ENCODE results near the gene APBA2. TPM values are rescaled to one million over a fixed set of nuclear protein-coding genes. Genes with fewer than 3 reads are reported as not detected.
"Not testable (repeated sequence)": the region's sequence is repeated elsewhere in the genome, so short reads cannot be mapped to it uniquely, and the experiment has no call there.

The APBA2 gene
- total RNA-seq, 4 donors from 2014 or later = 1.6 to 8.2 (median 2.5) TPM

GRCh38 chr15:28888302-28888894 lies 2.6 kb downstream of the APBA2 start:
- in situ Hi-C loops (cut with MboI; ENCODE audit: low pct_ligation_motif_present in 1 of 4, low pct_unique_long_range_greater_than_20kb in 1 of 4, low sequenced_read_pairs in 3 of 4) = no loop called here
- 90 to 94% methylated on average over 2 to 18 of the region's 18 CpGs for WGBS, 2 donors (ENCODE audit: low coverage in 1 of 2)
- intact Hi-C loops (cut with DNase I; ENCODE audit: low total_unique reads) = no loop called here

GRCh38 chr15:28888900-28889299 lies 3.1 kb downstream of the APBA2 start:
- Histone ChIP-seq H3K27ac (no peak overlapping the region), H3K4me3 (no peak overlapping the region), H3K36me3 (no peaks in the 10 kb centered on the region), H3K27me3 (peaks cover 37% of the 10 kb centered on the region), H3K4me1 (peaks cover 0 to 12% (median 5%) of the 10 kb centered on the region in 4 donors), H3K9me3 (no peaks in the 10 kb centered on the region)
- in situ Hi-C loops (cut with MboI; ENCODE audit: low pct_ligation_motif_present in 1 of 4, low pct_unique_long_range_greater_than_20kb in 1 of 4, low sequenced_read_pairs in 3 of 4) = no loop called here
- TF ChIP-seq POLR2AphosphoS5 (IDR thresholded peaks at IDR 0.05) (no peak), CTCF (IDR thresholded peaks at IDR 0.05) (no peak), POLR2A (IDR thresholded peaks at IDR 0.05) (no peak), EP300 (IDR thresholded peaks at IDR 0.05; ENCODE audit: low read depth) (no peak)
- WGBS, 2 donors (ENCODE audit: low coverage in 1 of 2) = 85 to 100% methylated on average over 2 to 10 of the region's 10 CpGs
- DNase-seq = no peak
- intact Hi-C loops (cut with DNase I; ENCODE audit: low total_unique reads) = no loop called here

More at GRCh38 chr15:28888302-28888894, 2.6 kb downstream of the APBA2 start:
- DNase-seq = no peak
- no peaks in the 10 kb centered on the region for H3K36me3 ChIP-seq
- peaks cover 37% of the 10 kb centered on the region for H3K27me3 ChIP-seq
- H3K4me3 ChIP-seq = no peak overlapping the region
- no peak overlapping the region for H3K27ac ChIP-seq
- no peak for TF ChIP-seq EP300 (IDR thresholded peaks at IDR 0.05; ENCODE audit: low read depth)
- no peak for TF ChIP-seq CTCF (IDR thresholded peaks at IDR 0.05)
- TF ChIP-seq POLR2A (IDR thresholded peaks at IDR 0.05) = no peak
- TF ChIP-seq POLR2AphosphoS5 (IDR thresholded peaks at IDR 0.05) = no peak
- no peaks in the 10 kb centered on the region for H3K9me3 ChIP-seq
- H3K4me1 ChIP-seq = peaks cover 0 to 12% (median 5%) of the 10 kb centered on the region in 4 donors

GRCh38 chr15:28889346-28889745 lies 3.6 kb downstream of the APBA2 start:
- TF ChIP-seq EP300 (IDR thresholded peaks at IDR 0.05; ENCODE audit: low read depth) (no peak), CTCF (IDR thresholded peaks at IDR 0.05) (no peak)
- Histone ChIP-seq H3K9me3 (no peaks in the 10 kb centered on the region), H3K36me3 (no peaks in the 10 kb centered on the region), H3K27ac (no peak overlapping the region), H3K27me3 (peaks cover 34% of the 10 kb centered on the region), H3K4me3 (no peak overlapping the region), H3K4me1 (peaks cover 0 to 12% (median 5%) of the 10 kb centered on the region in 4 donors)
- DNase-seq = no peak
- WGBS, 2 donors (ENCODE audit: low coverage in 1 of 2) = 82% methylated on average over 3 of the region's 3 CpGs; no CpG with 5 or more reads in 1 of the 2 donors
- in situ Hi-C loops (cut with MboI; ENCODE audit: low pct_ligation_motif_present in 1 of 4, low pct_unique_long_range_greater_than_20kb in 1 of 4, low sequenced_read_pairs in 3 of 4) (no loop called here), intact Hi-C loops (cut with DNase I; ENCODE audit: low total_unique reads) (no loop called here)

GRCh38 chr15:28889871-28890270 lies 4.1 kb downstream of the APBA2 start:
- H3K27ac ChIP-seq; in situ Hi-C loops (cut with MboI; ENCODE audit: low pct_ligation_motif_present in 1 of 4, low pct_unique_long_range_greater_than_20kb in 1 of 4, low sequenced_read_pairs in 3 of 4): not testable (repeated sequence)

GRCh38 chr15:28890291-28890690 lies 4.5 kb downstream of the APBA2 start:
- peaks cover 0 to 11% (median 5%) of the 10 kb centered on the region in 4 donors for H3K4me1 ChIP-seq
- H3K27ac ChIP-seq; H3K4me3 ChIP-seq; H3K36me3 ChIP-seq; H3K9me3 ChIP-seq; DNase-seq; intact Hi-C loops (cut with DNase I; ENCODE audit: low total_unique reads); in situ Hi-C loops (cut with MboI; ENCODE audit: low pct_ligation_motif_present in 1 of 4, low pct_unique_long_range_greater_than_20kb in 1 of 4, low sequenced_read_pairs in 3 of 4): not testable (repeated sequence)
- peaks cover 25% of the 10 kb centered on the region for H3K27me3 ChIP-seq
- WGBS, 2 donors (ENCODE audit: low coverage in 1 of 2) = 75% methylated on average over 3 to 4 of the region's 4 CpGs

More at GRCh38 chr15:28889871-28890270, 4.1 kb downstream of the APBA2 start:
- H3K4me3 ChIP-seq; DNase-seq; intact Hi-C loops (cut with DNase I; ENCODE audit: low total_unique reads); H3K36me3 ChIP-seq; H3K9me3 ChIP-seq: not testable (repeated sequence)
- Histone ChIP-seq H3K27me3 (peaks cover 29% of the 10 kb centered on the region), H3K4me1 (peaks cover 0 to 12% (median 5%) of the 10 kb centered on the region in 4 donors)
- 92 to 100% methylated on average over 1 to 6 of the region's 6 CpGs for WGBS, 2 donors (ENCODE audit: low coverage in 1 of 2)

Measured in transverse colon (tissue), 4 donors.